Hematopoietic multipotent progenitor cell treated with erythropoietin and hydrocortisone succinate and interleukin-3 and kit ligand, for 8 days (in vitro differentiated cells): ENCODE data around the gene DENND5B.

ENCODE experiments used
- DNase-seq: peaks from one replicate; pipeline ENCODE4 v3.0.0-alpha.2; 2015

Gene DENND5B

DNA sequence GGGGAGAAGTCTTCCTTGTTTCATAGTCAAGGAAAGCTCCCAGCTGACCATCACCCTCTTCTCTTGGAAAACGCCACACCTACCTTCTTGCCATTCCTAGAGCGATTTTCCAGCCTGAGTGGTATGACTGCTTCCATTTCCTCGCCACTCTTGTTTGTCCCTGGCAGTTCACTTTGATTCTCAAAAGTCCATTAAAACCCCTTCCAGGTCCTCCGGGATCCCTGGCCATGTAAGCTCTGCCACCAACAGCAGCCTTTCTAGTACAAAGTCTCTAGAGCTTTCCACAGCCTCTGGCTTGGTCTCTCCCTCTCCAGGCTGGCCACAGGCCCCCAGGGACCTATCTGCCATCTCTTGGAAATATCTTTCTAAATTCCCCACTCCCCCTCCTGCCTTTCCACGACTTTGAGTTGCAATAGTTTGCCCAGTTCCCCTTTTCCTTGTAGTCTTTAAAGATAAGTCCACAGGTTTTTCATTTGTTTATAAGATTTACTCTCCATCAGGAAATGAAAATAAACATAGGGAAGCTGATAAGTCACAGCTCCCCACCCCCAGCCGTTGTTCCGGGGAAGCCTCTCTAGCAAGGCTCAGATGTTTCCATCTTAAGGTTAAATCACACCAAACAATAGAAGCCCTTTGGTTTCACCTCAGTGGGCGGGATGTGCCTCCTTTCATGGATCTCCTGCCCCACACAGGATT is 222.1 kb downstream of the DENND5B start:
- no peak for DNase-seq

DNA sequence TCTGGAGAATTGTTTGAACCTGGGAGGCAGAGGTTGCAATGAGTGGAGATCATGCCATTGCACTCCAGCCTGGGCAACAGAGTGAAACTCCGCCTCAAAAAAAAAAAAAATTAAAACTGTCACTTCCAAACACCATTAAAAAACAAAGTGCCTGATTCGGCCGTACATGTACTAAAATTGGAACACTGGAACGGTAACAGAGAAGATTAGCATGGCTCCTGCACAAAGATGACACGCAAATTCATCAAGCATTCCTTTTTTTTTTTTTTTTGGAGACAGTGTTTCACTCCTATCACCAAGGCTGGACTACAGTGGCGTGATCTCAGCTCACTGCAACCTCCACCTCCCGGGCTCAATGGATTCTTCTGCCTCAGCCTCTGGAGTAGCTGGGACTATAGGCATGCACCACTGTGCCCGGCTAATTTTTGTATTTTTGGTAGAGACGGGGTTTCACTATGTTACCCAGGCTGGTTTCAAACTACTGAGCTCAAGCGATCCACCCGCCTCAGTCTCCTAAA is 224.8 kb downstream of the DENND5B start:
- no peak for DNase-seq

DNA sequence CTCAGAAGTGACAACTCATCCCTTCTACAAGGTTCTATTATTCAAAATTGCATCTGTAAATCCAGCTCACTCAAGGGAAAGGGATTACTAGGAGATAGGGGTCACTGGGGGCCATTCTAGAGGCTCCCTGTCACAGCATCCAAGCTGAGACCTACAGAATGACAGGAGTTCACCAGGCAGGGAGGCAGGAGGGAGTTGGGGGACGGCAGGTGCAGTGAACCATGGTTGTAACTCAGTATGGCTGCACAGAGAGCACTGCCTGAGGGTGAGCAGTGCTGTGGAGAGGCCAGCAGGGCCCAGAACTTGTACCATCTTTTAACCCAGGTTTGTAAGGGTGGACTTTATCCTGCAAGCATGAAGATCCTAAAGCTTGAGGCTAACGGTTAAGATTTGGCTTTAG is 227.1 kb downstream of the DENND5B start:
- DNase-seq: no peak

DNA sequence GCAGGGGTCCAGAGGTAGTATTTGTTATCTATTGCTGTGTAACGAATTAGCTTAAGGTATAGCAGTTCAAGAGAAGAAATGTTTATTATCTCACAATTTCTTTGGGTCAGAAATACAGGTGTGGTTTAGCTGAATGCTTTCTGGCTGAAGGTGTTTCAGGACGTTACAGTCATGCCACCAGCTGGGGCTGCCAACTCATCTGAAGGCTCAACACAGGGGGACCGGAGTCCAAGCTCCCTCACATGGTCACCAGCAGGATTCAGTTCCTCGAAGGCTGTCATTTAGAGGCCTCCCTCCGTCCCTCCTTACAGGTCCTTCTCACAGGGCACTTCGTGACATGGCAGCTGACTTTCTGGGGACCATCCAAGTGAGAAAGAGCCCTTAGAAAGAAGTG is 227.5 kb downstream of the DENND5B start:
- DNase-seq: peak; percentile 10

DNA sequence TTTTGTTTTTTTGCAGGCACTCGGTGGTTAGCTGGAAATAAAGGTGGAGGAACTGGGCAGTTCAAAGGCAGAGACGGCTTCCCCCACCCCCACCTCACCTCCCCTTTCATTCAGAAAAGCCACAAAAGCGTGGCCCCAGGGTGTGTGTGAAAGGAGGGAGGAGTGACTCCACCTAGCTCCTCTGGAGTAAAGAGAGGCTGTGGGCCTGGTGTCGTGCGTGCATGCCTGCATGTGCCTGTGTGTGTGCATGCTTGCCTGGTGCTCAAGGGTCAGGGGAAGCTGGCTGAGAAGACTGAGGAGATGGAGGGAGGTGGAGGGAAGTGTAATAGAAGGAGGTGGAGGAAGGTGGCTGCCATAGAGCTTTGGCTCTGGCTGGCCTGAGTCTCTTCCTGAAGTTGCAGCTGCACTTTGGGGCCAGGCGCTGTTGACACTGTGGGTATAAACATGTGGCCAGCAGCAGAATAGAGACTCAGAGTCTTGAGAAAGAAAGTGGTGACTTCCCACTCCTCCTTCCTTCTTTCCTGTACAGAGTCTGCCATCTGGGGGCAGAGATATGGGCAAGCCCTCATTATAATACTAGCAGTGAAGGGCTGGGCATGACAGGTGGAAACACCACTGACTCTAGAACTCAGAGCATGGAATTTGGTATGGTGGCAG is 228.0 kb downstream of the DENND5B start:
- peak; percentile 84 for DNase-seq

DNA sequence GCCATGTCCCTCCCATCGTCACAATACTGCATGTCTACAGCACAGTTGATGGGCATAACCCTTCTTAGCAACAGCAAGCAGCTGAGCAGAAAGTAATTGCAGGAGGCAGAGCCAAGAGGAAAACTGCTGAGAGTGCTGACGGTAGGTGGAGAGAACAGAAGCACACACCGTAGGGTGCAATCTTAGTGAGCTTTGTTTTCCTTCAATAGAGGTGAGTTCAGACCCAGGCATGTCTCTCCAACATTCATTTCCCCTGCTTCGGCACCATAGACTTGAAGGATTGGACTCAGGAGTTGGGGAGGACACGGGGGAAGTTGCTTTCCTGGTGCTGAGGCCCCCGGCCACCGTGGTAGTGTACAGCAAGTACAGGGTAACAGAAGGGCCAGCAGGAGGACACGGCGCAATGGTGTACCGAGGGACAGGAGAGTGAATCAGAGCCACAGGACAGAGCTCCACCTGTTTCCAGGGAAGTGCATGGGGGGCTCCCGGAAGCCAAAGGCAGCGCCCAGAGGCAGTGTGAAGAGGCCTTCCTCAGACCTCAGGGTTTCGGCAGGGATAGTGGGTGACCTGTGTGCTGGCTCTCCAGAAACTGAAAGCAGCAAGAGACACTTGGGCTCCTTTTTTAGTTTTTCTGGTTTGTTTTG is 228.7 kb downstream of the DENND5B start:
- DNase-seq: peak; percentile 26

DNA sequence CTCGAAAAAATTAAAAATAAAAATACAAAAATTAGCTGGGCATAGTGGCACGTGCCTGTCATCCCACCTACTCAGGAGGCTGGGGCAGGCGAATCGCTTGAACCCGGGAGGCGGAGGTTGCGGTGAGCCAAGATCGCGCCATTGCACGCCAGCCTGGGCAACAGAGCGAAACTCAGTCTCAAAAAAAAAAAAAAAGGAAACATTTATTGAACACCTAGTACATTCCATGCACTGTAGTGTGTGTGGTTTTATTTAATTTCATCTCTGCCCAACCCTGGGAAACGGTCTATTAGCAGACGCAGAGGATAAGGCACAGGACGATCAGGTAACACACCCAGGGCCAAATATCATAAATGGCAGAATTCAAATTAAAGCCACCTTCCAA is 229.2 kb downstream of the DENND5B start:
- DNase-seq: no peak

DNA sequence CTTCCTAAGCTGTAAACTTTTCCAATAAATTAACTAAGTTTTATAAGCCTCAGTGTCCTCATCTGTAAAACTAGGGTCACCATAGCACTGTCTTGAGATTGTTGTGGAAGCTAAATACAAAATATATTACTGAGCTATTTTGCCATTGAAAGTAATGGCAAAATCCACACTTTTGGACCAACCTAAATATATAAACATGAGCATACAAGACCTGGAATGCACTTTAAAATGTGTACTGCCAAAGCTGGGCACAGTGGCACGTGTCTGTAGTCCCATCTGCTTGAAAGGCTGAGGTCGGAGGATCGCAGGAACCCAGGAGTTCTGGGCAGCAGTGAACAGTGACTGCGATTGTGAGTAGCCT is 235.2 kb downstream of the DENND5B start:
- DNase-seq: no peak

DNA sequence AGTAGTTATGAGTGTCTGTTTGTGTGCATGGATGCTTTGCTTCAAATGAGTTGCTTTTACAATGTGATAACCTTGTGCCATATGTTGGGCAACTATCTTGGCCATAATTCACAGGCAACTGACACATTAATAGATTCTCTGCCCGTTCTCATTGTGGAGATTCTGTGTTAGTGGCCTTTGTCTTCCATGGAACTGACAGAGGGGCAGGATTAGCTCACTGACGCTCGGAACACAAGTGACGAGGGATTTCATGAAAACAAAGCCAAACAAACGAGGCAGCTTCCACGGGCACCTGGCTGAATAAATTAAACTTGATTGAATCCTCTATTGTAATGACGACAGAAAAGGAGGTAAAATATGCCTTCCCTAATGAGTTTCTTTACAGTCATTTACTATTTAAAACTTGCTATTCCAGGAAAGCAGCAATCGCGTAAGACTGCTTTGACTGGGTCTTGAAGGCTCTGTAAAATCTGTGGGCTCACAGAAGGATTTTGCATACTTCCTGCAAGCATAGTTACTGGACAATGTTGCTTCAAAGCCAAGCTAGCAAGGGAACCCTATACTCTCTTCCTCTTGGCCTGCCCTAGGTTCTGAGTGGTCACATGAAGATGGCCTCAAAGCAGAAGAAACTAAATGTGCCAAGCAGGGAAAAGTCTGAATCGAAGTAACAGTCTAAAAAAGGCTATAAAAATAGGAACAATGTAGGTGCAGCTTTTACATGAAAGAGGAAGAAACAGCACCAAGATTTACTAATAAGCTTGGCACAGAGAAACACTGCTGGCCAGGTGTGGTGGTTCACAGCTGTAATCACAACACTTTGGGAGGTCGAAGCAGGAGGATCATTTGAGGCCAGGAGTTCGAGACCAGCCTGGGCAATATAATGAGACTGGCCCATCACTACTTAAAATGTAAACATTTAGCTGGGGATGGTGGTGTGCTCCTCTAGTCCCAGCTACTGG is 236.9 kb downstream of the DENND5B start:
- DNase-seq: no peak

DNA sequence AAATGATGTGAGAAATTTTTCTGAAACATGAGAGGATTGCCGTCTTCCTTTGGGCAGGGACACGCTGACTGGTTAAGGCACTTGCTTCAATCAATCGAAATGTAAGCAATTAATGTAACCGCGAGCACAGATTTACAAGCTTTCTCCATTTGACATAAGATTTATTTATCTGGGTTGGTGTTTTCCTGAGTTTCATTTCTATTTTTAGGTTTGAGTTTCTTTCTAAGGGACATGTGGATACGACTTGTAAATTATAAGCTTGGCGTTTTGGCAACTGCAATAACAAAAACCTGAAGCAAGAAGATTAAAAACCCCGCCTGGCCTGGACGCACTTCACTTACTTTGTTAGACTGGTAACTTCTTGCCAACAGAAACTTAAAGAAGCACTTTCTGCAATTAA is 244.7 kb downstream of the DENND5B start:
- DNase-seq: no peak

DNA sequence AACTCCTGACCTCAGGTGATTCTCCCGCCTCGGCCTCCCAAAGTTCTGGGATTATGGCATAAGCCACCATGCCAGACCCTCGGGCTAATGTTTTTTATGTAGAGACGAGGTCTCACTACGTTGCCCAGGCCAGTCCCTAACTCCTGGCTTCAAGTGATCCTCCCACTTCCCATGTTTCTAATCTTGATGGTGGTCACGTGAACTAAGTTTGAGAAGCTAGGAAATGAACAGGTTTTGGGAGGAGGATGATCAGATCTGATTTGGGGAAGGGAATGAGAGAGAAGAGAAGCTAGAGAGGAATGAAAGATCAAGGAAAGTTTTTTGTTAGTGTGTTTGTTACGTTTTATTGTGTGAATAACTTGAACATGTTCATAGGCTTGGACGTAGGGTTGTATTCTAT is 247.8 kb downstream of the DENND5B start:
- DNase-seq: no peak

DNA sequence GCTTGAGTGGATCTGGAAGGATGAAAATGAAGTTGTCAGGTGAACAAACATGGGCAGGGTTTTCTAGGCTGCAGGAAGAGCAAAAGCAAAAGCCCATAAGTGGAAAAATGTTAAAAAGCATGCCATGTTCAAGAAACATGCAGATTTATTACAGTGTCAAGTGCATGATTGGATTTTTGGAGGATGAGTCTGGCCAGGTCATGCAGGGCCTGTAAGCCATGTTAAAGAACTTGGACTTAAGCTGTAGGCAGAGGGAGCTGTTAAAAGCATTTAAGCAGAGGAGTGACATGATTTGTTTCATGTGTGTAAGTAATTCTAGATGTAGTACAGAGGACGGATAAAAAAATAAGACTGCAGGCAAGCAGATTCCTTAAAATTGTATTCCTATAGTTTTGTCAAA is 248.7 kb downstream of the DENND5B start:
- no peak for DNase-seq

DNA sequence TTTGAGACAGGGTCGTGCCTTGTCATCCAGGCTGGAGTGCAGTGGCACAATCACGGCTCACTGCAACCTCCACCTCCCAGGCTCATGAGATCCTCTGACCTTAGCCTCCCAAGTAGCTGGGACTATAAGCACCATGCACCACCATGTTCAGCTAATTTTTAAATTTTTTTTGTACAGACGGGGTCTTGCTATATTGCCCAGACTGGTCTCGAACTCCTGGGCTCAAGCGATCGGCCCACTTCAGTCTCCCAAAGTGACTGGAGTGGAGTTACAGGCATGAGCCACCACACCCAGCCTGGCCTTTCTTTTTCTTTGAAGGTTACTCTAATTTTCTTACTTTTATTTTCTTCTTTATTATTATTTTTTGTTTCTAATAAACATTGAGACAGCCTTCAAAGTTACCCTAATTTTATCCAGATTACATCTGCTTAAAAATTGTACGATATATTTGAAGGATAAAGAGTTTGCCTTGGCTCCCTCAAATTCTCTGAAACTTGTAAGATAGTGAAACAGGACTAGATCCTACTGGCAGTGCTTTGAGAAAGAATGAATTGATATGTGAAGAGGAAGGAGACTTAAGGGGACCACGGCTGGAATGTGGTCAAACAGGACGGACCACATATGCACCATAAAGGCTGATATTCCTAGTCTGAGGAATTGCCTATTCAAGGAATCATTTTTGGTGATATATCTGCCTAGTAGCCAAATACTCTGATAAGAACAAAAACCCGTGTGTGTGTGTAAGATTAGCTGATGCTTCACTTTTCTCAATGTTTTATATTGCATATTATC is 250.9 kb downstream of the DENND5B start:
- DNase-seq: no peak

DNA sequence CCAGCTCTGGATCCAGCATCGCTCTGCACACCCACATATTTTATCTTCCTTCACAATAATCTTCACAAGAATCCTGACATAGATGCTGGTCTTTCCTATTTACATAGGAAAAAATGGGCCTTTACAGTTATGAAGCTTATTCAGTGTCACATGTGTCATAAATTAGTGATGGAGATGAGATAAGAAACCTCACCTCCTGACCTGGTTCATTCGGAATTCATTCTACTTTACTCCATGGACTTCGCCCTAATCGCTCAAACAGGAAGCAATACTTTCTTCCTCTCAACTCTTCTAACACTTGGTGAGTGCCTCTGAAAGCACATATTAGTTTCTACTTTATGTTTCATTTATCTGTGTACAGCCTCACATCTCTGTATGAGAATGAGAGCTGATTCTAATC is 253.0 kb downstream of the DENND5B start:
- DNase-seq: no peak
